GM12878 (cell line): ENCODE results near the gene GPR87. TPM values are rescaled to one million over a fixed set of nuclear protein-coding genes. Genes with fewer than 3 reads are reported as not detected.

ENCODE experiments used
- ATAC-seq: fragments of 200-7000 bp; cut with Tn5 transposase; 3 replicates; pipeline ENCODE4 v1.9.1; 2020; ENCODE audit warnings: mild to moderate bottlenecking, moderate library complexity
- BruUV-seq: library from RNA; stranded (reverse); fragments of 400-500 nt; replicated peaks from 2 replicates; lab custom pipeline; 2021; lab: Mats Ljungman, UMichigan
- CTCF ChIA-PET: fragments of 300-600 bp; sonication (Branson Sonifier 250); formaldehyde crosslinking; extraction: SDS; loops from one replicate; lab custom pipeline; 2021; ENCODE audit warnings: inconsistent platforms; lab: Yijun Ruan, JAX
- POLR2A ChIA-PET: fragments of 350-600 bp; formaldehyde crosslinking; extraction: SDS; loops from one replicate; lab custom pipeline; 2021; ENCODE audit warnings: inconsistent platforms; lab: Charles Lee
- RAD21 ChIA-PET: fragments of 300-600 bp; sonication (Branson Sonifier 250); formaldehyde crosslinking; loops from one replicate; lab custom pipeline; 2023; ENCODE audit warnings: antibody characterized with exemption; ENCODE audit not compliant: unreplicated experiment; lab: Charles Lee
- SMC1A ChIA-PET: fragments of 300-600 bp; sonication (Branson Sonifier 250); formaldehyde crosslinking; loops from one replicate; lab custom pipeline; 2023; ENCODE audit not compliant: unreplicated experiment, uncharacterized antibody; lab: Charles Lee
- DNase-seq: peaks from one replicate; pipeline ENCODE4 v3.0.0-alpha.2; 2011; ENCODE audit warnings: low read depth, low spot score
- FAIRE-seq: peaks from 3 replicates; lab custom pipeline; 2011; peaks lifted over from hg19 to GRCh38; lab: Jason Lieb, UNC
- H2AFZ ChIP-seq: 2 replicates; pipeline ENCODE4 v1.6.0; 2011; ENCODE audit warnings: low read depth, low read length, control low read depth; ENCODE audit not compliant: control insufficient read depth
- H3K27ac ChIP-seq: 2 replicates; pipeline ENCODE4 v1.5.1; 2011; ENCODE audit warnings: control low read depth; ENCODE audit not compliant: control insufficient read depth, insufficient read depth
- H3K27me3 ChIP-seq, 2 experiments: replicated peaks in 1 of 2; 2 replicates each; pipeline versions ENCODE4 v1.6.0 to v1.6.1; 2011; ENCODE audit warnings: low read length in 1 of 2; ENCODE audit not compliant: control insufficient read depth in 2 of 2, insufficient read depth in 2 of 2
- H3K36me3 ChIP-seq, 2 experiments: 2 replicates each; pipeline ENCODE4 v1.5.1; 2011; ENCODE audit warnings: low read length in 1 of 2; ENCODE audit not compliant: control insufficient read depth in 2 of 2, insufficient read depth in 2 of 2
- H3K4me1 ChIP-seq: 2 replicates; pipeline ENCODE4 v1.6.1; 2011; ENCODE audit warnings: mild to moderate bottlenecking, low read length, moderate library complexity, mixed read lengths; ENCODE audit not compliant: control insufficient read depth, insufficient read depth
- H3K4me2 ChIP-seq: 2 replicates; pipeline ENCODE4 v1.6.0; 2011; ENCODE audit warnings: control low read depth; ENCODE audit not compliant: control insufficient read depth, insufficient read depth
- H3K4me3 ChIP-seq: fragments of 200-600 bp; sonication (generic); 2 replicates; pipeline ENCODE4 v1.5.1; 2016
- H3K79me2 ChIP-seq: 2 replicates; pipeline ENCODE4 v1.6.0; 2011; ENCODE audit warnings: low read length; ENCODE audit not compliant: control insufficient read depth, insufficient read depth
- H3K9ac ChIP-seq: 2 replicates; pipeline ENCODE4 v1.8.0; 2011; ENCODE audit warnings: low read length, control low read depth, mixed read lengths; ENCODE audit not compliant: control insufficient read depth, insufficient read depth
- H3K9me3 ChIP-seq: replicated peaks from 3 replicates; pipeline ENCODE4 v1.5.1; 2011; ENCODE audit warnings: mild to moderate bottlenecking, low read length; ENCODE audit not compliant: control insufficient read depth, insufficient read depth
- H4K20me1 ChIP-seq: 2 replicates; pipeline ENCODE4 v1.6.0; 2011; ENCODE audit not compliant: control insufficient read depth, insufficient read depth
- BCL11A ChIP-seq: IDR thresholded peaks from 2 replicates; pipeline ENCODE4 v1.6.1; 2011; ENCODE audit warnings: low read depth, low read length
- CHD4 ChIP-seq: fragments of 200-600 bp; sonication (generic); IDR thresholded peaks from 2 replicates; pipeline ENCODE4 v1.6.1; 2016; ENCODE audit warnings: mild to moderate bottlenecking
- ESRRA ChIP-seq: IDR thresholded peaks from 2 replicates; pipeline ENCODE4 v1.6.1; 2012; ENCODE audit warnings: mild to moderate bottlenecking, low read length, improper control_type of control experiment
- POLR2A ChIP-seq: IDR thresholded peaks from 2 replicates; pipeline ENCODE4 v1.6.1; 2011; ENCODE audit warnings: low read depth, mild to moderate bottlenecking, low read length
- RCOR1 ChIP-seq: conservative IDR thresholded peaks from 2 replicates; pipeline ENCODE4 v1.6.1; 2012; ENCODE audit warnings: low read depth, low read length, improper control_type of control experiment
- STAT1 ChIP-seq: fragments of 450-650 bp; conservative IDR thresholded peaks from 2 replicates; pipeline ENCODE4 v1.6.1; 2014; ENCODE audit warnings: antibody characterized with exemption, mild to moderate bottlenecking
- TARDBP ChIP-seq: IDR thresholded peaks from 2 replicates; pipeline ENCODE4 v1.6.1; 2016; ENCODE audit warnings: borderline replicate concordance
- WRNIP1 ChIP-seq: IDR thresholded peaks from 2 replicates; pipeline ENCODE4 v1.6.1; 2011; ENCODE audit warnings: low read depth, low read length, improper control_type of control experiment, borderline replicate concordance
- WGBS: methylation state at CpG from one replicate; pipeline ENCODE4 v1.1.6; 2016; ENCODE audit warnings: low lambda C conversion rate; ENCODE audit not compliant: insufficient replicate concordance, insufficient coverage; ENCODE audit errors: missing lambda C conversion rate; 5-methylcytosine and 5-hydroxymethylcytosine counted together
- in situ Hi-C: fragments of 300-500 bp; cut with MboI; formaldehyde crosslinking; loops from 9 replicates; pipeline ENCODE4 v1.14.3; 2018; ENCODE audit warnings: mixed read lengths
- intact Hi-C: fragments of 100-400 bp; cut with micrococcal nuclease; formaldehyde crosslinking; loops from one replicate; pipeline ENCODE4 v1.14.2; 2022; ENCODE audit not compliant: unreplicated experiment
- polyA plus RNA-seq, 11 experiments: library from polyadenylated mRNA; depleted of rRNA in 4 of 11; unstranded in 6 of 11; stranded (reverse) in 5 of 11; fragments of >200 nt; fragmentation: Nextera tagmentation in 4 of 11; fragmentation: Illumina TruSeq in 1 of 11; extraction: Ambion mirVana in 4 of 11; extraction: Trizol in 1 of 11; gene quantifications; 1 replicate in 1 of 11; 2 replicates in 10 of 11; pipeline versions ENCODE4 v1.2.1 to v1.2.3, GENCODE V29; 2011 to 2016; ENCODE audit warnings: inconsistent platforms in 2 of 11, missing spikeins in 2 of 11, low read depth in 1 of 11
- total RNA-seq, 4 experiments: library from RNA; depleted of rRNA in 3 of 4; stranded (reverse); fragments of >200 nt in 3 of 4; fragmentation: Illumina TruSeq in 1 of 4; extraction: Trizol in 1 of 4; gene quantifications; 2 replicates each; pipeline versions ENCODE4 v1.2.1 to v1.2.3, GENCODE V29; 2013 to 2021
- TF ChIP-seq, protein P1 (sequence below): fragments of 450-650 bp; conservative IDR thresholded peaks from 2 replicates; pipeline ENCODE4 v1.6.1; 2017; ENCODE audit warnings: mild to moderate bottlenecking, moderate library complexity
- TF ChIP-seq, protein P2 (sequence below): fragments of 450-650 bp; IDR thresholded peaks from 2 replicates; pipeline ENCODE4 v1.6.1; 2018; ENCODE audit warnings: borderline replicate concordance, mild to moderate bottlenecking; ENCODE audit not compliant: partially characterized antibody
- TF ChIP-seq, protein P3 (sequence below): IDR thresholded peaks from 2 replicates; pipeline ENCODE4 v1.6.1; 2011; ENCODE audit warnings: borderline replicate concordance, low read depth, mild to moderate bottlenecking, moderate library complexity, low read length; ENCODE audit not compliant: insufficient read depth, poor library complexity, severe bottlenecking
- TF ChIP-seq, protein P4 (sequence below): IDR thresholded peaks from 2 replicates; pipeline ENCODE4 v1.6.1; 2012; ENCODE audit warnings: improper control_type of control experiment, low read depth, low read length; ENCODE audit not compliant: insufficient replicate concordance

Gene GPR87
- total and polyA plus RNA-seq, 10 of the 15 experiments (the other 5 are each of a cell fraction or from before 2014, with no cell fraction given): 0.06 to 0.27 (median 0.16) TPM; not detected in 5

DNA sequence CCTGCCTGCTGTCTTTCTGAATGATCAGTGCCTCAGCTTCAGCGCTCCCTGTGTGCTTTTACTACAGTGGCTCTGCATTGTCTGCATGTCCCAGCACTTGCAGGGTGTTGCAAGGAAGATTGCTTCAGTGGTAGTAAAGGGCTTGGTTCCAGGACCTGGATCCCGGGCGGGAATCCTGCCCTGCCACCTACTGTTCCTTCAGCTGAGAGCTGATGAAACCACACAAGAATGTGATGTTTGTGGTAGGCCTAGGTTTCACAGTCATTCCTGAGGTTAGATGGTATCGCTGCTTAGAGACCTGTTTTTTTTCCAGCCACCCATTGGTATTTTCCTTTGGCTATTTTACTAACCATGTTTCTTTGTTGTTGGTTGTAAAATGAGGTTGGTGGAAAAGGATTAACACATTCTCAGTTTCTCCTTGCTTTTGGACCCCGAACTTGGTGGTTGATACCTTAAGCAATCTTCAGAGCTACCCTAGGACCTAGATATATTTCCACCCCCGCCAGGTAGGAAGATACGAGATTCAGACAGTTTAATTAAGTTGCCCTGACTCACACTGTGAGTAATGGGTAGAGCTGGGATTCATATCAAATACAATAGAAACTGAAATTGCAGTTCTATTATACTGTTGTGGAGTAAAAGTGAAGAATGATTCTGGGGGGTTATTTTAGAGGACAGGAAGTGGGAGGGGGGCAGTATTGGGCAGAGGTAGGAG lies 11.4 kb downstream of the GPR87 start:
- POLR2A ChIA-PET: interaction anchor here (0.6 kb wide), 1 partner anchor 248 kb away, joined by 3 read pairs; no protein-coding TSS in a partner anchor
- H3K4me2 ChIP-seq: no peak overlapping the region
- no peaks in the 10 kb centered on the region for H3K27me3 ChIP-seq
- H3K9me3 ChIP-seq: no peaks in the 10 kb centered on the region
- in situ Hi-C loops (no loop called here), intact Hi-C loops (no loop called here)
- ATAC-seq (no peak), DNase-seq (no peak), FAIRE-seq (no peak)
- H3K9ac ChIP-seq: no peak overlapping the region
- no TSS peak for BruUV-seq
- TF ChIP-seq ESRRA: no peak
- TF ChIP-seq TARDBP: no peak
- no peak for TF ChIP-seq BCL11A
- no peak for TF ChIP-seq RCOR1
- TF ChIP-seq, protein P1, sequence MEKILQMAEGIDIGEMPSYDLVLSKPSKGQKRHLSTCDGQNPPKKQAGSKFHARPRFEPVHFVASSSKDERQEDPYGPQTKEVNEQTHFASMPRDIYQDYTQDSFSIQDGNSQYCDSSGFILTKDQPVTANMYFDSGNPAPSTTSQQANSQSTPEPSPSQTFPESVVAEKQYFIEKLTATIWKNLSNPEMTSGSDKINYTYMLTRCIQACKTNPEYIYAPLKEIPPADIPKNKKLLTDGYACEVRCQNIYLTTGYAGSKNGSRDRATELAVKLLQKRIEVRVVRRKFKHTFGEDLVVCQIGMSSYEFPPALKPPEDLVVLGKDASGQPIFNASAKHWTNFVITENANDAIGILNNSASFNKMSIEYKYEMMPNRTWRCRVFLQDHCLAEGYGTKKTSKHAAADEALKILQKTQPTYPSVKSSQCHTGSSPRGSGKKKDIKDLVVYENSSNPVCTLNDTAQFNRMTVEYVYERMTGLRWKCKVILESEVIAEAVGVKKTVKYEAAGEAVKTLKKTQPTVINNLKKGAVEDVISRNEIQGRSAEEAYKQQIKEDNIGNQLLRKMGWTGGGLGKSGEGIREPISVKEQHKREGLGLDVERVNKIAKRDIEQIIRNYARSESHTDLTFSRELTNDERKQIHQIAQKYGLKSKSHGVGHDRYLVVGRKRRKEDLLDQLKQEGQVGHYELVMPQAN: no peak
- TF ChIP-seq, protein P2, sequence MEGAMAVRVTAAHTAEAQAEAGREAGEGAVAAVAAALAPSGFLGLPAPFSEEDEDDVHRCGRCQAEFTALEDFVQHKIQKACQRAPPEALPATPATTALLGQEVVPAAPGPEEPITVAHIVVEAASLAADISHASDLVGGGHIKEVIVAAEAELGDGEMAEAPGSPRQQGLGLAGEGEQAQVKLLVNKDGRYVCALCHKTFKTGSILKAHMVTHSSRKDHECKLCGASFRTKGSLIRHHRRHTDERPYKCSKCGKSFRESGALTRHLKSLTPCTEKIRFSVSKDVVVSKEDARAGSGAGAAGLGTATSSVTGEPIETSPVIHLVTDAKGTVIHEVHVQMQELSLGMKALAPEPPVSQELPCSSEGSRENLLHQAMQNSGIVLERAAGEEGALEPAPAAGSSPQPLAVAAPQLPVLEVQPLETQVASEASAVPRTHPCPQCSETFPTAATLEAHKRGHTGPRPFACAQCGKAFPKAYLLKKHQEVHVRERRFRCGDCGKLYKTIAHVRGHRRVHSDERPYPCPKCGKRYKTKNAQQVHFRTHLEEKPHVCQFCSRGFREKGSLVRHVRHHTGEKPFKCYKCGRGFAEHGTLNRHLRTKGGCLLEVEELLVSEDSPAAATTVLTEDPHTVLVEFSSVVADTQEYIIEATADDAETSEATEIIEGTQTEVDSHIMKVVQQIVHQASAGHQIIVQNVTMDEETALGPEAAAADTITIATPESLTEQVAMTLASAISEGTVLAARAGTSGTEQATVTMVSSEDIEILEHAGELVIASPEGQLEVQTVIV: no peak
- no peak for TF ChIP-seq POLR2A
- no peak for TF ChIP-seq WRNIP1
- TF ChIP-seq, protein P3, sequence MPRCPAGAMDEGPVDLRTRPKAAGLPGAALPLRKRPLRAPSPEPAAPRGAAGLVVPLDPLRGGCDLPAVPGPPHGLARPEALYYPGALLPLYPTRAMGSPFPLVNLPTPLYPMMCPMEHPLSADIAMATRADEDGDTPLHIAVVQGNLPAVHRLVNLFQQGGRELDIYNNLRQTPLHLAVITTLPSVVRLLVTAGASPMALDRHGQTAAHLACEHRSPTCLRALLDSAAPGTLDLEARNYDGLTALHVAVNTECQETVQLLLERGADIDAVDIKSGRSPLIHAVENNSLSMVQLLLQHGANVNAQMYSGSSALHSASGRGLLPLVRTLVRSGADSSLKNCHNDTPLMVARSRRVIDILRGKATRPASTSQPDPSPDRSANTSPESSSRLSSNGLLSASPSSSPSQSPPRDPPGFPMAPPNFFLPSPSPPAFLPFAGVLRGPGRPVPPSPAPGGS: no peak
- TF ChIP-seq, protein P4, sequence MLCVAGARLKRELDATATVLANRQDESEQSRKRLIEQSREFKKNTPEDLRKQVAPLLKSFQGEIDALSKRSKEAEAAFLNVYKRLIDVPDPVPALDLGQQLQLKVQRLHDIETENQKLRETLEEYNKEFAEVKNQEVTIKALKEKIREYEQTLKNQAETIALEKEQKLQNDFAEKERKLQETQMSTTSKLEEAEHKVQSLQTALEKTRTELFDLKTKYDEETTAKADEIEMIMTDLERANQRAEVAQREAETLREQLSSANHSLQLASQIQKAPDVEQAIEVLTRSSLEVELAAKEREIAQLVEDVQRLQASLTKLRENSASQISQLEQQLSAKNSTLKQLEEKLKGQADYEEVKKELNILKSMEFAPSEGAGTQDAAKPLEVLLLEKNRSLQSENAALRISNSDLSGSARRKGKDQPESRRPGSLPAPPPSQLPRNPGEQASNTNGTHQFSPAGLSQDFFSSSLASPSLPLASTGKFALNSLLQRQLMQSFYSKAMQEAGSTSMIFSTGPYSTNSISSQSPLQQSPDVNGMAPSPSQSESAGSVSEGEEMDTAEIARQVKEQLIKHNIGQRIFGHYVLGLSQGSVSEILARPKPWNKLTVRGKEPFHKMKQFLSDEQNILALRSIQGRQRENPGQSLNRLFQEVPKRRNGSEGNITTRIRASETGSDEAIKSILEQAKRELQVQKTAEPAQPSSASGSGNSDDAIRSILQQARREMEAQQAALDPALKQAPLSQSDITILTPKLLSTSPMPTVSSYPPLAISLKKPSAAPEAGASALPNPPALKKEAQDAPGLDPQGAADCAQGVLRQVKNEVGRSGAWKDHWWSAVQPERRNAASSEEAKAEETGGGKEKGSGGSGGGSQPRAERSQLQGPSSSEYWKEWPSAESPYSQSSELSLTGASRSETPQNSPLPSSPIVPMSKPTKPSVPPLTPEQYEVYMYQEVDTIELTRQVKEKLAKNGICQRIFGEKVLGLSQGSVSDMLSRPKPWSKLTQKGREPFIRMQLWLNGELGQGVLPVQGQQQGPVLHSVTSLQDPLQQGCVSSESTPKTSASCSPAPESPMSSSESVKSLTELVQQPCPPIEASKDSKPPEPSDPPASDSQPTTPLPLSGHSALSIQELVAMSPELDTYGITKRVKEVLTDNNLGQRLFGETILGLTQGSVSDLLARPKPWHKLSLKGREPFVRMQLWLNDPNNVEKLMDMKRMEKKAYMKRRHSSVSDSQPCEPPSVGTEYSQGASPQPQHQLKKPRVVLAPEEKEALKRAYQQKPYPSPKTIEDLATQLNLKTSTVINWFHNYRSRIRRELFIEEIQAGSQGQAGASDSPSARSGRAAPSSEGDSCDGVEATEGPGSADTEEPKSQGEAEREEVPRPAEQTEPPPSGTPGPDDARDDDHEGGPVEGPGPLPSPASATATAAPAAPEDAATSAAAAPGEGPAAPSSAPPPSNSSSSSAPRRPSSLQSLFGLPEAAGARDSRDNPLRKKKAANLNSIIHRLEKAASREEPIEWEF: no peak
- no peak for TF ChIP-seq CHD4
- TF ChIP-seq STAT1: no peak
- SMC1A ChIA-PET: interaction anchor here (0.7 to 1.2 kb wide), 2 partner anchors 23 to 134 kb away, joined by 3 to 5 read pairs; no protein-coding TSS in a partner anchor
- H4K20me1 ChIP-seq: no peaks in the 10 kb centered on the region
- CTCF ChIA-PET: interaction anchor here (1.2 to 1.4 kb wide), 3 partner anchors 12 to 137 kb away, joined by 3 to 4 read pairs (median 3); partner anchors contain the start of gene GPR87
- H3K27ac ChIP-seq: no peak overlapping the region
- H3K4me1 ChIP-seq: no peaks in the 10 kb centered on the region
- H3K79me2 ChIP-seq: no peaks in the 10 kb centered on the region
- WGBS: 31% methylated on average over 7 of the region's 7 CpGs
- H2AFZ ChIP-seq: no peak overlapping the region
- H3K36me3 ChIP-seq: no peaks in the 10 kb centered on the region
- RAD21 ChIA-PET: no interaction called here
- H3K4me3 ChIP-seq: no peak overlapping the region
